Measurements from ENCODE around the gene NFKBIB.
"Not testable (repeated sequence)": the region's sequence is repeated elsewhere in the genome, so short reads cannot be mapped to it uniquely, and the experiment has no call there.

NFKBIB gene, protein sequence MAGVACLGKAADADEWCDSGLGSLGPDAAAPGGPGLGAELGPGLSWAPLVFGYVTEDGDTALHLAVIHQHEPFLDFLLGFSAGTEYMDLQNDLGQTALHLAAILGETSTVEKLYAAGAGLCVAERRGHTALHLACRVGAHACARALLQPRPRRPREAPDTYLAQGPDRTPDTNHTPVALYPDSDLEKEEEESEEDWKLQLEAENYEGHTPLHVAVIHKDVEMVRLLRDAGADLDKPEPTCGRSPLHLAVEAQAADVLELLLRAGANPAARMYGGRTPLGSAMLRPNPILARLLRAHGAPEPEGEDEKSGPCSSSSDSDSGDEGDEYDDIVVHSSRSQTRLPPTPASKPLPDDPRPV

DNA sequence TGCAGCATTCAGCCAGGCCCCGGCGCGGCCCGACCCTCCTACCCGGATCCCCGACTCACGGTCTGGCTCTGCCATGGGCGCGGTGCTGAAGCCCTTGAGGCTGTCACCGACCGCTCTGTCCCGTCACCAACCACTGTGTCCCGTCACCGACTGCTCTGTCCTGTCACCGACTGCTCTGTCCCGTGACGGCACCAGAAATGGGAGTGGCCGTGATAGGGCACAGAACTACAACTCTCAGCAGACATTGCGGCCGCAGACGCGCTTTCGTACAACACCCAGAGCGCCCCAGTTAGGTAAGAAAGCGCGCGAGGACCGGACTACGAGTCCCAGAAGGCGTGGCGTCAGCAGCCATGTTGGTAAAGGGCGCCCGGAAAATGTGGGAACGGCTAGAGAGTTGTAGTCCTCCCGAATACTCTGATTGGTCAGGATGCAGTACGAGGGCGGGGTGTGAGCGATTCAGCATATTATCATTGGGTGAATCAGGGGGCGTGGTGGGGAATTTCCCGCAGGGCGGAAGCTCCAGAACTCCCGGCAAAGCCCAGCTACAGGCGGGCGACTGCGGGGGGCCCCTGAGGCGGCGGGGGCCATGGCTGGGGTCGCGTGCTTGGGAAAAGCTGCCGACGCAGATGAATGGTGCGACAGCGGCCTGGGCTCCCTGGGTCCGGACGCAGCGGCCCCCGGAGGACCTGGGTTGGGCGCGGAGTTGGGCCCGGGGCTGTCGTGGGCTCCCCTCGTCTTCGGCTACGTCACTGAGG lies at the start of gene NFKBIB, which contains the start of gene SIRT2:
Gene NFKBIB (plus strand): TSS at position 523 of the 755 bp plus-strand sequence. CDS start 64 bp downstream, at position 587.
Gene SIRT2 (minus strand): TSS at position 172 of the 755 bp plus-strand sequence. CDS start 97 bp downstream, at position 75.
- DNase-seq = peak; percentile 98

DNA sequence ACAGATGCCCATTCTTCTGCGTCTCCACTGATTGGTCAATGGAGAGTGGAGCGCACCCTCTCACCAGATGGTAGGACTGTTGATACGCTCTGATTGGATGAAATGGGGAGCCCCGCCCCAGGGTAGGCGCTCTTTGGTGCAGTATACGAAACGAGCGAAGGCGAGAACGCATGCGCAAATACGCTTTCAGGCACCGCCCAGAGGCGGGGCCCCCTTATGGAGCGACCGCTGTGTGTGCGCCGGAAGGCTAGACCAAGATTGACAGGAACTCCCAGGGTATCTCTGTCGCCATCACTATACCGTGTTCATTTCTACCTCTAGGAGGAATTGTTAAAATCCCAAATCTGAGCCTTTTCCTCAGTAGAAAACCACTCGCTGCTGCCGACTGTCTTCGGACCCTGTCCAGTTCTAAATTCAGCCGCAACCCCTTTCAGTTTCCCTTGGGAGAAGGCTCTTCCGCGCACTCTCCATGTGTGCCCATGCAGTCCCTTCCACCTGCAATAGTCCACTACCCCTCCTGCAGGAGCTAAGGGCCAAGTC lies 49.3 kb upstream of the NFKBIB start:
- DNase-seq = no peak

DNA sequence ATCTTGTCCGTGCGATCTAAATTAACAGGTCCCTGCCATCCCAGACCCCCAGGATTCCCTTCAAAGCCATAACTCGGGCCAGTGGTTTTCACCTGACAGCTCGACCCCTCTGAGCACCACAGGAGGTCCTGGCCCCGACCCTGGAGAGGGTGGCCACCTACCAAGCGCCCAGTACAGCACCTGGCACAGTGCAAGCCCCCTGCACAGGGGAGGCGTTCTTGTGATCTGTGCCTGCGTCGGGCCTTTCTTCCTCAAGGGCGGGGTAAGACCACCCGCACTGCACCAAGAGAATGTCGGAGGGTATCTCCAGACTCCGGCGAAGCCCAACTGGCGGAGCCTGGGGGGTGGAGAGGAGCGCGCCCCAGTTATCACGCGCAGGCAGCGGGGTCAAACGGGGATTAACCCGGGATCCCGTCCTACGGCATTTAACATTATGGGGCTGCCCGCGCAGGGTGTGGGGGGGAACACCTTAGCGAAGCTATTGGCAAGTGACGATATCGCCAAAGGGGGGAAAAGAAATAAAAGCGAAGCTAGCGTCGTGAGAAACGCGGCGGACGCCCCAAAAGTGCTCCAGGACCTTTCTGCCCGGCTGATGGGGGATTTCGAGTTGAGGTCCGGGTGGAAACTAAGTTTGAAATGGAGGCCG lies 48.7 kb upstream of the NFKBIB start:
- DNase-seq = no peak

DNA sequence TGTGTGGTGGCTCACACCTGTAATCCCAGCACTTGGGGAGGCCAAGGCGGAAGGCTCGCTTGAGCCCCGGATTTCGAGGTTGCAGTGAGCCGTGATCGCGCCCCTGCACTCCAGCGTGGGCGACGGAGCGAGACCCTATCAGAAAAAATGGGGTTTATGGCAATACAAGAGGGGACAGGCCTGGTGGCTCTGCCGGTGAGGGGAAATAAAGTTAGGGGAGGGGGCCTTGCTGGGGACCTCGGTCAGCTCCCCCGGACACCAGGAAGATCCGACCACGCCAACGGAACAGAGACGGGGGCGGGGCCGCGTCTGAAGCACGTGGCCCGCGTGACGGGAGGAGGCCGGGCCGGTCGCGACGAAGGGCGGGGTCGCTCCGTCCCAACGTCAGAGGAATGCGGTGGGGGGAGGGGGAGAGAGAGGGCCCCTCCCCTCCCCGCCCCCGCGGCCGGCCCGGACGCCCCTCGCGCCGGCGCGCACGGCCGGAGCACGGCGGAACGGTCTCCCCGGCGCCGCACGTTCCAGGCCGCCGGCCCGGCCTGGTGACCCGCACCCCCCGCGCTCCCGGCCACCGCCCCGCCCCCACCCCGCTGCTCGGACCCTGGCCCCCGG lies 48.0 kb upstream of the NFKBIB start:
- DNase-seq = peak; percentile 80

DNA sequence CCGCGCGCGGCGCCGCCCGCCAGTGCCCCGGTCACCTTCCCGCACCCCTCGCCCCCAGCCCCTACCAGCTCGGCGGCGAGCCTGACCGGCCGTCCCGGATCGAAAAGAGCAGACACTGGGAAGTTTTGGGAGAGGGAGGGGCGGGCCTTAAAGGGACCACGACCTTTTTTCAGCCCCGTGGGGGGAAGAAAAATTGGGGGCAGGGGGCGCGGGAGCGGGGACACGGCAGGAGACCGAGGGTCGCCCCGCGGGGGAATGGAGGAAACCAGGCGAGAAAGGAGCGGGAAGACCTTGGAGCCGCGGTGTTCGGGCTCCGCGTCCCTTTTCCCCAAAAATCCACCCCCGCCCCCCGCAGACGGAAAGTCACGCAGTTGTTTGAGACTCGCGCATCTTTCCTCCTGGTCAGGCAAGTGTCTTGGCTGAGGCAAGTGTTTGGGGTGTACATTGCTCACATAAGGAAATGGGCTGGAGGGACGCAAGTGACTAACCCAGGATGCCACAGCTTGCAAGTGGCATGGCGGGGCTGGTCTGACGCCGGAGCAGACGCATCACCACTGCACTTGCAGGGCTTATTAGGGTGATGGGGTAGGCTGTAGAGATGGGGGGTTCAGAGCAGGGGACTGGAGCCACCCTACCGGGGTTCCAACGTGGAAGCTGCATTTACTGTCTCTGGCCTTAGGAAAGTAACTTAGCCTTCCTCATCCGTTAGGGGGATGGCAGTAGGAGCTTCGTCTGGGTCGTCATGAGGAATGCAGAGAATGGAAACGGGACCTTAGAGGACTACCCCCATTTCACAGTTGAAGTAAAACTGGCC lies 47.3 kb upstream of the NFKBIB start:
- no peak for DNase-seq

DNA sequence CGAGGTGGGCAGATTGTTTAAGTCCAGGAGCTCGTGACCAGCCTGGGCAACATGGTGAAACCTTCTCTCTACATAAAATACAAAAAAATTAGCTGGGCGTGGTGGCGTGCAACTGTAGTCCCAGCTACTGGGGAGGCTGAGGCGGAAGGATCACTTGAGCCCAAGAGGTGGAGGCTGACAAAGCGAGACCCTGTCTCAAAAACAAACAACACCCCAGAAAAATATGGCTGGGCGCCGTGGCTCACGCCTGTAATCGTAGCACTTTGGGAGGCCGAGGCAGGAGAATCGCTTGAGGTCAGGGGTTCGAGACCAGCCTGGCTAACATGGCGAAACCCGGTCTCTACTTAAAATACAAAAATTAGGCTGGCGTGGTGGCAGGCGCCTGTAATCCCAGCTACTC lies 46.6 kb upstream of the NFKBIB start:
- DNase-seq = no peak

DNA sequence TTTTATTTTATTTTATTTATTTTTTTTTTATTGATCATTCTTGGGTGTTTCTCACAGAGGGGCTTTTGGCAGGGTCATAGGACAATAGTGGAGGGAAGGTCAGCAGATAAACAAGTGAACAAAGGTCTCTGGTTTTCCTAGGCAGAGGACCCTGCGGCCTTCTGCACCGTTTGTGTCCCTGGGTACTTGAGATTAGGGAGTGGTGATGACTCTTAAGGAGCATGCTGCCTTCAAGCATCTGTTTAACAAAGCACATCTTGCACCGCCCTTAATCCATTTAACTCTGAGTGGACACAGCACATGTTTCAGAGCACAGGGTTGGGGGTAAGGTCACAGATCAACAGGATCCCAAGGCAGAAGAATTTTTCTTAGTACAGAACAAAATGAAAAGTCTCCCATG lies 44.8 kb upstream of the NFKBIB start:
- DNase-seq = not testable (repeated sequence)

DNA sequence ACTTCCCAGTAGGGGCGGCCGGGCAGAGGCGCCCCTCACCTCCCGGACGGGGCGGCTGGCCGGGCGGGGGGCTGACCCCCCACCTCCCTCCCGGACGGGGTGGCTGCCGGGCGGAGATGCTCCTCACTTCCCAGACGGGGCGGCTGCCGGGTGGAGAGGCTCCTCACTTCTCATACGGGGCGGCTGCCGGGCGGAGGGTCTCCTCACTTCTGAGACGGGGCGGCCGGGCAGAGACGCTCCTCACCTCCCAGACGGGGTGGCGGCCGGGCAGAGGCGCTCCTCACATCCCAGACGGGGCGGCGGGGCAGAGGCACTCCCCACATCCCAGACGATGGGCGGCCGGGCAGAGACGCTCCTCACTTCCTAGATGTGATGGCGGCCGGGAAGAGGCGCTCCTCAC lies 44.0 kb upstream of the NFKBIB start:
- not testable (repeated sequence) for DNase-seq

DNA sequence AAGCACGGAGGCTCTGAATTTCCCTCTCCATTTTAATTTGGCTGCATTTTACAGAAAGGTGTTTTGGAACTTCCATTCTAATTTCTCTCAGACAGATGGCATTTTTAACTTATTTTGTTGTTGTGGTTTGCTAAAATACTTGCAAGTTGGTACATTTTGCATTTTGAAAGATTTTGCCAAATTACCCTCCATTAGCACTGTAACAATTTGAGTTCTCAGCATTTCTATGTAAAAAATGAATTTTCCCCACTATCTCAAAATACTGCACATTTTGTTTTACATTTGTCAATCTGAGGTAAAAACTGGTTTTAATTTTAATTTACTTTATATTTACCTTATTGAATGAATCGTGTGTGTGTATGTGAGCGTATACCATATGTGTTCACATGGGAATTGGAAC lies 43.0 kb upstream of the NFKBIB start:
- no peak for DNase-seq

DNA sequence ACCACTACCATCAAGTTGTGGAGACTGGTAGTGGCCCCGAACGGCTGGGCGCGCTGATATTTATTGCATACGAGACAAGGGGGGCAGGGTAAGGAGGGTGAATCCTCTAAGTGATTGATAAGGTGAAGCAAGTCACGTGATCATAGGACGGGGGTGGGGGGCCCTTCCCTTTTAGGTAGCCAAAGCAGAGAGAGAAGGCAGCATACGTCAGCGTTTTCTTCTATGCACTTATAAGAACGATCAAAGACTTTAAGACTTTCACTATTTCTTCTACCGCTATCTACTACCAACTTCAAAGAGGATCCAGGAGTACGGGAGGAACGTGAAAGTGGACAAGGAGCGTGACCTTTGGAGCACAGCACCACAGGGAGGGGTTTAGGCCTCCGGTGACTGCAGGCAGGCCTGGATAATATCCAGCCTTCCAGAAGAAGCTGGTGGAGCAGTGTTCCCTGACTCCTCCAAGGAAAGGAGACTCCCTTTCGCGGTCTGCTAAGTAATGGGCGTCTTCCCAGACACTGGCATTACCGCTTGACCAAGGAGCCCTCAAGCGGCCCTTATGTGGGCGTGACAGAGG lies 40.1 kb upstream of the NFKBIB start:
- not testable (repeated sequence) for DNase-seq

DNA sequence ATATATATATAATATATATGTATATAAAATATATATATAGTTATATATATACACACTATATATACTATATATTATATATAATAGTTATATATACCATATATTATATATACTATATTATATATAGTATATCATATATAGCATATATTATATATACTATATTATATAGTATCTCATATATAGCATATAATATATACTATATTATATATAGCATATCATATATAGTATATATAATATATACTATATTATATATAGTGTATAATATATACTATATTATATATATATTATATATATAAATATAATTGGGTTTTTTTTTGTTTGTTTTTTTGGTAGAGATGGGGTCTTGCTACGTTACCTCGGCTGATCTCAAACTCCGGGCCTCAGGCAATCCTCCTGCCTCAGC lies 38.4 kb upstream of the NFKBIB start:
- DNase-seq = no peak

DNA sequence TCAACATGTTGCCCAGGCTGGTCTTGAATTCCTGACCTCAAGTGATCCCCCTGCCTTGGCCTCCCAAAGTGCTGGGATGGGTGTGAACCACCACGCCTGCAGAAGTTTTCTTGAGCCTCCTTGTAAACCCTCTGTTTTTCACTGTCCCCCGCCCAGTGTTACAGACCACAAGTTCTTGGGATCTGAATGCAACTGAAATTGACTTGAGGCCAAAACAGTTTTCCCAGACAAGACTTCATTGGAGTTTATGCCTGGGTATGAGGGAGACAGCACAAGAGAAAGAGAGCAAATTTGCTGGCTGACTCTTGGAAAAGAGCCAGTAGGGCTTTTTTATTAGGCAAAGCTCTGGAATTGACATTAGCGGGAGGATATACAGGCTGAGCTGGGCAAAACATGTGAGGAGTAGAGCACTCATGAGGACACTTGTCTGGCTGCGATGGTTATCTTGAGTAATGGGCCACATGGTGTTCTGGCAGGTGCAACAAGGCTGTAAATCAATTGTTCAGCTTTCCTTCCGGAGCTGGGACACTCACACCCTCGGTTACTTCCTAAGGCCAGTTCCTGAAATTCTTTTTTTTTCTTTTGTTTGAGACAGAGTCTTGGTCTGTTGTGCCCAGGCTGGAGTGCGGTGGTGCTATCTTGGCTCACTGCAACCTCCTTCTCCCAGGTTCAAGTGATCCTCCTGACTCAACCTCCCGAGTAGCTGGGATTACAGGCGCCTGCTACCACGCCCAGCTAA lies 37.3 kb upstream of the NFKBIB start:
- DNase-seq = peak; percentile 82

DNA sequence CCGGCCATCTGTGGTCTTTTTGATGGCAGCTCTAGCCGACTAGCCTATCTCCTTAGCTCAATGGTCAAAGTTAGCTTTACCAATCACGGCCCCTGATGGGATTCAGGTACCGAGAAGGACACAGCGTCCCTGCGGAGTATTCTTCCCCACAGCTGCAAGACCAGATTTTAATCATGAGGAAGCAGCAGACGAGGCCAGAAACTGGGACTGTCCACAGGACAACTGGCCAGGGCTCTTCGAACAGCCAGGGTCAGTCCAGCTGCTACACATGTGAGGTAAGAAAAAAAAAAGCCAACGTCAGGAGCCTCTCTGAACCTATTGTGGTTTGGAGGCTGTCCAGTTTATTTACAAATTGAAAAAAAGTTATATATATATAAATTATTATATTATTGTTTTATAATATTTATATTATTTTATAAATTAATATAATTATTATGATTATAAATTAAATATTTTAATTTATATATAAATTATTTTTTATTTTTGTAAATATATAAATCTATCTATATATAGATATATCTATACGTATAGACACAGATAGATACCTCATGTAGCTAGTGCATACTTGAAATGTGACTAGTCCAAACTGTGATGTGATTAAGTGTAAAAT lies 32.5 kb upstream of the NFKBIB start:
- DNase-seq = no peak

DNA sequence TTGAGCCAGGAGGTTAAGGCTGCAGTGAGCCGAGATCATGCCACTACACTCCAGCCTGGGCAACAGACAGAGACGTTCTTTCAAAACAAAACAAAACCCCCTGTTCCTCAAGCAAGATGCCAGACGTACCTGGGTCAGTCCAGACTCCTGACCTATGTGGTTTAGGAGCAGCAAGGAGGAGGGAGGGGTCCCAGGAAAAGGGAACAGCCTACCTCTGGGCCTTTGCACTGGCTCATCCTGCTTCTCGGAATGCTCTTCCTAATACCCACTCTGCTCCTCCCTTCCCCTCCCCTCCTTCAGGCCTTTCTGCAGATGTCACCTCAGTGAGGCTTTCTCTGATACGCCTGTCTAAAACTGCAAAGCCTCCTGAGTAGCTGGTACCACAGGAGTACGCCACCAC lies 31.2 kb upstream of the NFKBIB start:
- no peak for DNase-seq

DNA sequence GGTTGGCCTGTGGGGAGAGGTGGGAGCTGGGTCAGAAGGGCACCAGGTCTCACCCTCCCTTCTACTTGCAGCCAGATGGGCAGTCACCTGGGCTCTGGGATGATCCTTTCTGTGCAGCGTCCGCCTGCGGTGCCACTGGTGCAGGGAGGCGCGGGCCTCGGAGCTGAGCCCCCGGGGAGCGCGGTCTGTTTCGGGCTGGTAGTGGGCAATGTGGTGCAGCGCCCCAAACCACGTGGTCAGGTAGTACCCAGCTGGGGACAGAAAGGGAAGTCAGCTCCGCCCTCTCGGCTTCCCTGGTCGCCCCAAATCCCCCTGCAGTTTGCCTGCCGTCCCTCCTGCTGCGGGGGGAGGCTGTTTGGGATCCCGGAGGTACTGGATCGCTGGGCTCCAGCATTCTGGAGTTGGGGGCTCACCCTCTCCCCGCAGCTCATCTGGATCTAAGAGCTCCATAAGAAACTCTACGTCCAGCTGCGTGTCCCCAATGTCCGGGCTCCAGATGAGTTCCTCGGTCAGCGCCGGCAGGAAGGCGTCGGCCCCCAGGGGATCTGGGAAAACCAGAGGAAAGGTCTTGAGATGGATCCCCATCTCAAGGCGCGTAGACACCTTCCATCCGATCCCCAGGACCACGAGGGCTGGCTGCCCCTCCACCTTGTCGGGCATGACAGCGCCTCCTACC lies 30.5 kb upstream of the NFKBIB start:
- no peak for DNase-seq

DNA sequence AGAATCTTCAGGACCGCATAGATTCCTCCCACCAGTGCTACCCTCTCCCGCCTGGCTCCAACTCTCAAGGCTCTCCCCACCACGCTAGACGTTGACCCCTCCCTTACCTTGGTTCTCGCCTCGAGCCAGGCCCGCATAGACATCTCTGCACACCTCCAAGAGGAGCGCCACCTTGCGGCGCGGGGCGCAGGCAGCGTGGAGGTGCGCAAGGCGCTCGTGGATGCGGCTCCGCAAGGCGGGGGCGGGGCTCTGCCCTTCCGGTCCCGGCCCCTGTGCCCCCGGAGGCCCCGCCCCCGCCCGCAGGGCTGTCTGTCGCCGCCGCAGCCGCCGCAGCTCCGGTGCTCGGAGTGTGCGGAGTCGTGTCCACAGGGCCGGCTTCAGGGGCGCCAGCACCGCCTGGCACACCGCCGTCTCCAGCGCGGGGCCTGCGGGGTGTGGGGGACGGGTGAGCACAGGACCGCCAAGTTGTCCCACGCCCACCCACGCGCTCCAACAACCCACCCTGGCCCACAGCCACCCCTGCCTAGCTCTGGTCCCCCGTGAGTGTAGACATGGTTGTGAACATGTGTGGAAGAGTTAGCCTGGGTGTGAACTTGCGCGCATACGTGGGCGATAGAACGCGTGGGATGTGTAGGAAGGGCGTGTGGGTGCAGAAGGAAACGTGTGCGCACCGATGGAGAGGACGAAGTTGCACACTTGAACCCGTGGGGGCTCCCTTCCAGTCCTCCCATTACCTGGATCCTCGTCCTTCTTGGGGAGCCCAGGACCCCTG lies 29.7 kb upstream of the NFKBIB start:
- DNase-seq = no peak

DNA sequence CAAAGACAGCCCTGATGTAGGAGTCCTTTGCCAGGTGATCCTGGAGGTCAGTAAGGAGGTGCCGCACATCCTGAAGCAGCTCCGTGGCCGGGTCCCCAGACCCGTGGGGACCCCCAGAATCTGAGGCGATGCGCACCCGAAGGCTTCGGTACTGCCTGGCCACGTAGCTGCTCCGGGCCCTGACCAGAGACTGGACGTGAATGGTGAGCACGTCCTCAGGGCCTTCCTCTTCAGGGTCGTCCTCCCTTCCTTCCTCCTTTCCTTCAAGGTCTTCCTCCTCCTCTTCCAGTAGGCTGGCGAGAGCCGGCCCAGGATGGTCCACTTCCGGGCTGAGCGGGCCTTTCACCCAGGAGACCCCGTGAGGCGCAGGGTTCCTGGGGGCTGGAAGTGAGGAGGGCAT lies 29.2 kb upstream of the NFKBIB start:
- DNase-seq = no peak

DNA sequence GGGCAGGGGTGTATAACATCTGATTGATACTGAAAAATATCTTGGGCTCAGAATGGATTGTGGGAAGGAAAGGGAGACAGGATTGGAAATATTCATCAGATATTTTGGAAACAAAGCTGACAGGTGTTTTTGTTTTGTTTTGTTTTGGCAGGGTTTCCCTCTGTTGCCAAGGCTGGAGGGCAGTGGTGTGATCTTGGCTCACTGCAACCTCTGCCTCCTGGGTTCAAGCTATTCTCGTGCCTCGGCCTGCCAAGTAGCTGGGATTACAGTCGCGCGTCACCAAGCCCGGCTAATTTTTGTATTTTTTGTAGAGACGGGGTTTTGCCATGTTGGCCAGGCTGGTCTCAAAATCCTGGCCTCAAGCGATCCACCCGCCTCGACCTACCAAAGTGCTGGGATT lies 26.4 kb upstream of the NFKBIB start:
- DNase-seq = not testable (repeated sequence)

Measured in NCI-H510A (cell line).